Thymus (tissue), 11 donors: ENCODE data around the gene VSIG10L. TPM values are rescaled to one million over a fixed set of nuclear protein-coding genes. Genes with fewer than 3 reads are reported as not detected.

Source experiments
- DNase-seq, 9 donors: peaks; one replicate each; pipeline ENCODE4 v3.0.0-alpha.2; 2013; ENCODE audit warnings: low spot score in 9 of 9, low read depth in 6 of 9, missing footprints in 1 of 9
- H3K27ac ChIP-seq, 2 donors: one replicate each; pipeline ENCODE4 v1.5.1; 2013; ENCODE audit warnings: control low read depth in 1 of 2, low read depth in 1 of 2, low read length in 1 of 2, mild to moderate bottlenecking in 1 of 2, moderate library complexity in 1 of 2
- H3K27me3 ChIP-seq, 2 donors: one replicate each; pipeline ENCODE4 v1.5.1; 2013; ENCODE audit warnings: low read length in 1 of 2; ENCODE audit not compliant: control insufficient read depth in 2 of 2, insufficient read depth in 1 of 2
- H3K36me3 ChIP-seq, 2 donors: one replicate each; pipeline ENCODE4 v1.5.1; 2013; ENCODE audit warnings: low read length in 1 of 2, mild to moderate bottlenecking in 1 of 2, moderate library complexity in 1 of 2; ENCODE audit not compliant: control insufficient read depth in 2 of 2, insufficient read depth in 2 of 2
- H3K4me1 ChIP-seq, 2 donors: one replicate each; pipeline ENCODE4 v1.5.1; 2013; ENCODE audit warnings: low read length in 2 of 2; ENCODE audit not compliant: control insufficient read depth in 2 of 2, insufficient read depth in 2 of 2
- H3K4me3 ChIP-seq, 2 donors: one replicate each; pipeline ENCODE4 v1.5.1; 2013; ENCODE audit warnings: low read length in 2 of 2, control low read depth in 1 of 2, mild to moderate bottlenecking in 1 of 2
- H3K9me3 ChIP-seq, 2 donors: one replicate each; pipeline ENCODE4 v1.5.1; 2013; ENCODE audit warnings: low read length in 1 of 2, mild to moderate bottlenecking in 1 of 2; ENCODE audit not compliant: control insufficient read depth in 2 of 2, insufficient read depth in 1 of 2
- WGBS: extraction: QIAGEN DNeasy Blood & Tissue Kit; methylation state at CpG from one replicate; pipeline ENCODE4 v1.1.7; 2013; 5-methylcytosine and 5-hydroxymethylcytosine counted together
- polyA plus RNA-seq: library from polyadenylated mRNA; stranded (reverse); fragments of 200-250 nt; gene quantifications from one replicate; pipeline ENCODE4 v1.2.3, GENCODE V29; 2013
- total RNA-seq: library from RNA; stranded (reverse); fragments of 120-200 nt; gene quantifications from one replicate; pipeline ENCODE4 v1.2.4, GENCODE V29; 2013
- donor health status: healthy.

The VSIG10L gene
- total and polyA plus RNA-seq, 2 donors: 0.42 to 5.7 TPM

GRCh38 chr19:51367255-51367564, 25.3 kb upstream of the VSIG10L start:
- Histone ChIP-seq H3K4me3 (peak overlapping the region; percentile 69 to 85), H3K9me3 (no peaks in the 10 kb centered on the region), H3K36me3 (no peaks in the 10 kb centered on the region), H3K4me1 (peaks cover 13 to 67% of the 10 kb centered on the region in 2 donors), H3K27ac (peak overlapping the region; percentile 77 to 88), H3K27me3 (no peaks in the 10 kb centered on the region)
- WGBS: under 1% methylated on average over 15 of the region's 15 CpGs
- no peak for DNase-seq

GRCh38 chr19:51366389-51367254, 24.7 kb upstream of the VSIG10L start:
- H3K9me3 ChIP-seq: no peaks in the 10 kb centered on the region
- no peaks in the 10 kb centered on the region for H3K27me3 ChIP-seq
- peak overlapping the region; percentile 69 to 85 for H3K4me3 ChIP-seq
- peak overlapping the region; percentile 85 to 88 for H3K27ac ChIP-seq
- H3K36me3 ChIP-seq: no peaks in the 10 kb centered on the region
- under 1% methylated on average over 54 of the region's 54 CpGs for WGBS
- H3K4me1 ChIP-seq: peaks cover 10 to 64% of the 10 kb centered on the region in 2 donors
- peak; percentile 79 to 97 (median 90) for DNase-seq

- Histone ChIP-seq H3K27me3 (no peaks in the 10 kb centered on the region), H3K27ac (peak within 1 kb of the TSS; percentile 85 to 88), H3K4me1 (peaks cover 10 to 58% of the 10 kb centered on the region in 2 donors), H3K4me3 (peak within 1 kb of the TSS; percentile 69 to 85), H3K36me3 (no peaks in the 10 kb centered on the region), H3K9me3 (no peaks in the 10 kb centered on the region)
- DNase-seq: no peak
- under 1% methylated on average over 27 of the region's 27 CpGs for WGBS
Observed at GRCh38 chr19:51365965-51366388, 24.0 kb upstream of the VSIG10L start, which contains the start of gene ETFB. ETFB (minus strand) TSS chr19:51366388; CDS start chr19:51366326, 62 bp downstream.

- Histone ChIP-seq H3K4me1 (peaks cover 10 to 56% of the 10 kb centered on the region in 2 donors), H3K27me3 (no peaks in the 10 kb centered on the region), H3K9me3 (no peaks in the 10 kb centered on the region), H3K36me3 (no peaks in the 10 kb centered on the region), H3K27ac (peak overlapping the region in 1 of 2 donors; percentile 84), H3K4me3 (peak overlapping the region; percentile 69 to 85)
- DNase-seq: peak in 2 of 9 donors; percentile 28 to 63
- 54% methylated on average over 10 of the region's 10 CpGs for WGBS
Observed at GRCh38 chr19:51365211-51365964, 23.4 kb upstream of the VSIG10L start.

- peaks cover 10 to 61% of the 10 kb centered on the region in 2 donors for H3K4me1 ChIP-seq
- H3K27me3 ChIP-seq: no peaks in the 10 kb centered on the region
- 93% methylated on average over 15 of the region's 15 CpGs for WGBS
- no peak for DNase-seq
- H3K9me3 ChIP-seq: no peaks in the 10 kb centered on the region
- no peak overlapping the region for H3K27ac ChIP-seq
- no peak overlapping the region for H3K4me3 ChIP-seq
- no peaks in the 10 kb centered on the region for H3K36me3 ChIP-seq
Observed at GRCh38 chr19:51364200-51365106, 22.5 kb upstream of the VSIG10L start.

GRCh38 chr19:51361239-51361638, 19.3 kb upstream of the VSIG10L start:
- H3K9me3 ChIP-seq: no peaks in the 10 kb centered on the region
- no peaks in the 10 kb centered on the region for H3K36me3 ChIP-seq
- no peak overlapping the region for H3K27ac ChIP-seq
- no peak for DNase-seq
- WGBS: 97% methylated on average over 13 of the region's 13 CpGs
- no peaks in the 10 kb centered on the region for H3K27me3 ChIP-seq
- no peak overlapping the region for H3K4me3 ChIP-seq
- peaks cover 6 to 53% of the 10 kb centered on the region in 2 donors for H3K4me1 ChIP-seq

GRCh38 chr19:51359294-51359693, 17.4 kb upstream of the VSIG10L start:
- Histone ChIP-seq H3K36me3 (no peaks in the 10 kb centered on the region), H3K4me3 (no peak overlapping the region), H3K9me3 (no peaks in the 10 kb centered on the region), H3K27me3 (no peaks in the 10 kb centered on the region), H3K4me1 (peaks cover 10 to 46% of the 10 kb centered on the region in 2 donors), H3K27ac (peak overlapping the region in 1 of 2 donors; percentile 19)
- WGBS: 92% methylated on average over 4 of the region's 4 CpGs
- no peak for DNase-seq

GRCh38 chr19:51357952-51358351, 16.0 kb upstream of the VSIG10L start:
- H3K4me1 ChIP-seq: peaks cover 14 to 44% of the 10 kb centered on the region in 2 donors
- no peak overlapping the region for H3K27ac ChIP-seq
- H3K27me3 ChIP-seq: no peaks in the 10 kb centered on the region
- peaks cover 0 to 1% of the 10 kb centered on the region in 2 donors for H3K36me3 ChIP-seq
- H3K9me3 ChIP-seq: no peaks in the 10 kb centered on the region
- no peak overlapping the region for H3K4me3 ChIP-seq
- DNase-seq: no peak
- 96% methylated on average over 7 of the region's 7 CpGs for WGBS
